ENCODE measurements around the gene DAAM2.

DAAM2 gene

DNA sequence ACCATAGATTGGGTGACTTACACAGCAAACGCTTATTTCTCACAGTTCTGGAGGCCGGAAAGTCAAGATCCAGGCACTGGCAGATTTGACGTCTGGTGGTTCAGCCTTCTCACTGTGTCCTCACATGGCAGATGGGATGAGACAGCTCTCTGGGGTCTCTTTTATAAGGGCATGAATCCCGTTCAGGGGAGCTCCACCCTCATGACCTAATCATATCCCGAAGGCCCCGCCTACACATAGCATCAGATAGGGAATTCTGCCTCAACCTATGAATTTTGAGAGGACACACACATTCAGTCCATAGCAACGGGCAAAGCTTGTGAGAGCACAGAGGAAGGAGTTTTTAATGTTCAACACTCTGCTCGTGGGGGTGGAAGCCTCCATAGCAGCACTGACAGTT, 27.5 kb downstream of the DAAM2 start:
- no peak overlapping the region for H3K27ac ChIP-seq
- TF ChIP-seq, protein P1, sequence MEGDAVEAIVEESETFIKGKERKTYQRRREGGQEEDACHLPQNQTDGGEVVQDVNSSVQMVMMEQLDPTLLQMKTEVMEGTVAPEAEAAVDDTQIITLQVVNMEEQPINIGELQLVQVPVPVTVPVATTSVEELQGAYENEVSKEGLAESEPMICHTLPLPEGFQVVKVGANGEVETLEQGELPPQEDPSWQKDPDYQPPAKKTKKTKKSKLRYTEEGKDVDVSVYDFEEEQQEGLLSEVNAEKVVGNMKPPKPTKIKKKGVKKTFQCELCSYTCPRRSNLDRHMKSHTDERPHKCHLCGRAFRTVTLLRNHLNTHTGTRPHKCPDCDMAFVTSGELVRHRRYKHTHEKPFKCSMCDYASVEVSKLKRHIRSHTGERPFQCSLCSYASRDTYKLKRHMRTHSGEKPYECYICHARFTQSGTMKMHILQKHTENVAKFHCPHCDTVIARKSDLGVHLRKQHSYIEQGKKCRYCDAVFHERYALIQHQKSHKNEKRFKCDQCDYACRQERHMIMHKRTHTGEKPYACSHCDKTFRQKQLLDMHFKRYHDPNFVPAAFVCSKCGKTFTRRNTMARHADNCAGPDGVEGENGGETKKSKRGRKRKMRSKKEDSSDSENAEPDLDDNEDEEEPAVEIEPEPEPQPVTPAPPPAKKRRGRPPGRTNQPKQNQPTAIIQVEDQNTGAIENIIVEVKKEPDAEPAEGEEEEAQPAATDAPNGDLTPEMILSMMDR (conservative IDR thresholded peaks at IDR 0.05): no peak

- TF ChIP-seq, protein P1 (conservative IDR thresholded peaks at IDR 0.05): no peak
- H3K27ac ChIP-seq: no peak overlapping the region
Measured at GRCh38 chr6:39820553-39820952, 28.4 kb downstream of the DAAM2 start.

GRCh38 chr6:39821046-39821740, 29.0 kb downstream of the DAAM2 start:
- H3K27ac ChIP-seq: no peak overlapping the region

DNA sequence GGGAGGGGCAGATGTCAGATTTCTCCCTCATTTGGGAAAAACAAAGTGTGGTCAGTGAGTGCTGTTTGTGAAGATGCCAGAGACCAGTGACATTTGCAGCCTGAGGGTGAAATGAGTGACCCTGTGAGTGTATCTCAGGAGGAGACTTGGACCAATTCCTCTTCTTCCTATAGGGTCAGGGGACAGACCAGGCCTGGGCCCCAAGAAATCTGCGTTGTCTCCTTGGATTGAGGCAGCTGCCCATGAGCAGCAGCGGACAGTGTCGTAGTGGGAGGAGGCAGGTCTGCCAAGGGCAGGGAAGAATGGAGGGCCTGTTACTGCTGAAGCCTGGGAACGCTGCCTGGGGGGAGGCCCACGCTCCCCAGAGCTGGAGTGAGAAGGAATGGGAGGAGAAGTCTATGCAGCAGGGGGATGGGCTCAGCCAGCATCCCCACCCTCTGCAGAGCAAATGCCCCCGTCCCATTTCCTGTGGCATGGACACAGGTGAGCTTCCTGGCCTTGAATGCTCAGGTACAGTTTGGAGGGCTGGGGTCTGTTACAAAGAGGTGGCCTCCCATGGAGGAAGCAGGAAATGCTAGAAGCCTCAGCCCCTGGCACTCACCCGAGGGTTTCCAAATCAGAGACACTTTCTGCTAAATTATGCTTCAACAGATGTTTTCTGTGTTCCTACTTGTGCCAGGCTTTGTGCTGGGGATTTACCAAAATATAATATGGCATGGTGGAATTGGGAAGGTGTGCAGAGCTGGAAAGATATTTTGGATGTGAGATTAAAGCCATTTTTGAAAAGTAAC, 29.8 kb downstream of the DAAM2 start:
- TF ChIP-seq, protein P1 (conservative IDR thresholded peaks at IDR 0.05): no peak
- H3K27ac ChIP-seq: no peak overlapping the region

More at GRCh38 chr6:39821046-39821740, 29.0 kb downstream of the DAAM2 start:
- TF ChIP-seq, protein P1 (conservative IDR thresholded peaks at IDR 0.05): no peak

GRCh38 chr6:39822846-39823815, 31.0 kb downstream of the DAAM2 start:
- TF ChIP-seq, protein P1 (conservative IDR thresholded peaks at IDR 0.05): no peak
- no peak overlapping the region for H3K27ac ChIP-seq

DNA sequence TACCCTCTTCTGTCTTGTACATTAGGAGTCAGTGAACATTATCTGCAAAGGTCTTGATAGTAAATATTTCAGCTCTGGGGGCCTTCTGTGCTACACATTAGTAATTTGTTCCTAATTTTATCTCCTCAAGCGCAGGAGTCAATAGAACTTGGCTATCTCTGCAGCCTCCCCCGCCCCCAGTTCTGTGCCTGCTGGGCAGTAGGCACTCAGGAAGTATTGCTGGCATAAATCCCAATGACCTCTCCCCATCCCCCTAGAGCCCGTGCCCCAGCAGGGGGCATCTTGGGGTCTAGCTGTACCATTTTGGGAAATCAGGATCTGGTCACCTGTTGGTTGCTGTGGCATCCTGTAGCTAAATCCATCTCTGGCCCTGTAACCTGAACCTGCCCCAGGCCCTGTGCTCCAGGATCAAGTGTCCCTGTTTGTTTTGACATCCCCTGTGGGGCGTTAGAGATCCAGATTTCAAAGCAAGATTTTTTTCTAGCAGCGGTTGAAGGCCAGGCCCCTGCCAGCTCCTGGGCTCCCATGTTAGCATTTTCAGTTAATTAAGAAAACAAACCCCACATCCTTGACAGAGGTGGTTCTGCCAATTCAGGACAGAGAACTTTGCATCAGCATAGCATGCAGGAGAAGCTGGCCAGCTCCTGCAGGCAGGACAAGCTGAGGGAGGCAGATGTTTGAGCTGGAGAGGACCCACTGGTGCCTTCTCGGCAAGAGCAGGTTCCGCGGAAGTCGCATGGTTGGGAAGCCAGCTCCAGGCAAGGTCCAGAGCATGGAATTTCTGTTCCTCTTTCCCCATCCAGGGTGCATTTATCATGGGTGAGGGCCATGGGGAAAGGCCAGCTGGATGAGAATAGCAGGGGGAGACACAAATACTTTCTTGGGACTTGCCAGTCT, 32.1 kb downstream of the DAAM2 start:
- no peak overlapping the region for H3K27ac ChIP-seq
- TF ChIP-seq, protein P1 (conservative IDR thresholded peaks at IDR 0.05): no peak

Measured in VCaP (cell line).